Ectodermal cell (in vitro differentiated cells): ENCODE data around the gene FAM217A.
"Not testable (repeated sequence)": the region's sequence is repeated elsewhere in the genome, so short reads cannot be mapped to it uniquely, and the experiment has no call there.

Experiments used
- H3K27ac ChIP-seq: 2 replicates; pipeline ENCODE4 v1.7.0; 2013; ENCODE audit warnings: mild to moderate bottlenecking, low read depth, low read length; ENCODE audit not compliant: insufficient read depth, poor library complexity, severe bottlenecking
- H3K27me3 ChIP-seq: 2 replicates; pipeline ENCODE4 v1.7.0; 2013; ENCODE audit warnings: mild to moderate bottlenecking, low read length; ENCODE audit not compliant: insufficient read depth, control insufficient read depth, poor library complexity, severe bottlenecking
- H3K36me3 ChIP-seq: one replicate; pipeline ENCODE4 v1.7.0; 2013; ENCODE audit warnings: low read length; ENCODE audit not compliant: control insufficient read depth, insufficient read depth
- H3K4me1 ChIP-seq: one replicate; pipeline ENCODE4 v1.7.0; 2013; ENCODE audit warnings: low read length; ENCODE audit not compliant: control insufficient read depth, insufficient read depth
- H3K4me3 ChIP-seq: 2 replicates; pipeline ENCODE4 v1.7.0; 2013; ENCODE audit warnings: low read depth, low read length, control low read depth; ENCODE audit not compliant: insufficient read depth
- H3K9me3 ChIP-seq: 2 replicates; pipeline ENCODE4 v1.7.0; 2013; ENCODE audit warnings: mild to moderate bottlenecking, low read length, moderate library complexity; ENCODE audit not compliant: control insufficient read depth
- WGBS, 2 experiments: methylation state at CpG; one replicate each; pipeline ENCODE4 v1.1.7; 2013; ENCODE audit warnings: missing lambda C conversion rate in 2 of 2; 5-methylcytosine and 5-hydroxymethylcytosine counted together

The FAM217A gene

DNA sequence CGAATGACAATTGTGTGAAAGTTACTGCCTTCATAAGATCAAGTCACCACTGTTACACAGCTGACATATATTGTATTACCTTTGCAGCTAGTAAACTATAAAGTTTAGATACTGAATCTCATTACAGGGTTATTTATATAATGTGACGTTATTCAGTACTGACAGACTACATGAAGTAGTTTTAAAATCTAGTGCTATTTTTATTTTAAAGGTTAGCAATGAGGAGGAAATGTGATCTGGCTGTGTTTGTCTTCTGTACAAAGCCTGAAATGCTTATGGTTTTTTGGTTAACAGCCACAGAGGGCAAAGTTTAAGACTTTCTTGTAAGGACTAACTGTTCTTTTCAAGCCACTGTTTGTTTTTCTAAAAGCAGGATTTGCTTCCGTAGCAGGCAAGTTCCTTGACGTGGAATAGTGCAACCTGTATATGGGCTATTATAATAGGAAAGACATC, 30.5 kb upstream of the FAM217A start:
- 72 to 79% methylated on average over 4 of the region's 4 CpGs for WGBS, 2 experiments
- H3K4me3 ChIP-seq, H3K9me3 ChIP-seq, H3K36me3 ChIP-seq, H3K27me3 ChIP-seq, H3K4me1 ChIP-seq, H3K27ac ChIP-seq: not testable (repeated sequence)

DNA sequence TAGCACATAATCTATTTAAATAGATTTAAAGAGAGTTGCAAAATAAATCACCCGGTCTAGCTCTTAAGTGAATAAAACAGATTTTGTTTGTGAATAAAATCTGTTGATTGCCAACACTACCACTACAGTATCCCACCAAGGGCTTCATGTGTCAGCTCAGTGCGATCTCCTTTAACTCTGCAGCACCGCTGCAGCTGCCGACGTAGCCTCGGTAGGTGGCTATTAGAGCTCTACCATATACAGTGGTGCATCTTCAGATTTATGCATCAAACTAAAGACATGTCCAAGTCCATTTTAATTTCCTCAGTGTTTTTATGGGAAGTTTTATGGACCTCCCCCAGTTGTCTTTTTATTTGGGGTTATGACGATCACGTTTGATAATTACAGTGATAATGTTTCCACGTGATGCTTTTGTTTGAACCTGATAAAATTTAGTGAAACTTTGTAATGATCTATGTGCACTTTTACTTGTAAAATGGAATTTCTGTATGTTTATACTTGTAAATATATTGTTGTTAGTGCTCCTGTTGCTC, 29.7 kb upstream of the FAM217A start:
- no peaks in the 10 kb centered on the region for H3K9me3 ChIP-seq
- H3K4me3 ChIP-seq, result no peak overlapping the region
- 87 to 89% methylated on average over 8 to 9 of the region's 9 CpGs for WGBS, 2 experiments

DNA sequence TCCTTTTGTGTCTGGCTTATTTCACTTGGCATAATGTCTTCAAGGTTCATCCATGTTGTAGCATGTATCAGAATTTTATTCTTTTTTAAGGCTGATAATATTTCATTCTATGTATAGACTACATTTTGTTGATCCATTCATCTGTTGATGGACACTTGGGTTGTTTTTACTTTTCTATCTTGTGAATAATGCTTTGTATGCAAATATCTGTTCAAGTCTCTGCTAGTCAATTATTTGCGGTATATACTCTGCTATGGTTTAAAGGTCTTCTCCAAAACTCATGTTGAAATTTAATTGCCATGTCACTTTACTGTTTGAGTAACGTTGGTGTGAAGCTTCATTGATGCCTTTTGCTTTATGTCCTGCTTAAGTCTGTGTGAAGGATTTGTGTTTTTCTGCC, 28.9 kb upstream of the FAM217A start:
- Histone ChIP-seq H3K4me3 (no peak overlapping the region), H3K36me3 (no peaks in the 10 kb centered on the region), H3K27me3 (no peaks in the 10 kb centered on the region), H3K9me3 (no peaks in the 10 kb centered on the region), H3K27ac (no peak overlapping the region), H3K4me1 (no peaks in the 10 kb centered on the region)
- 92 to 95% methylated on average over 1 to 2 of the region's 2 CpGs for WGBS, 2 experiments

More for the DNA sequence above, 29.7 kb upstream of the FAM217A start:
- H3K4me1 ChIP-seq, result no peaks in the 10 kb centered on the region
- no peaks in the 10 kb centered on the region for H3K36me3 ChIP-seq
- no peaks in the 10 kb centered on the region for H3K27me3 ChIP-seq
- no peak overlapping the region for H3K27ac ChIP-seq

DNA sequence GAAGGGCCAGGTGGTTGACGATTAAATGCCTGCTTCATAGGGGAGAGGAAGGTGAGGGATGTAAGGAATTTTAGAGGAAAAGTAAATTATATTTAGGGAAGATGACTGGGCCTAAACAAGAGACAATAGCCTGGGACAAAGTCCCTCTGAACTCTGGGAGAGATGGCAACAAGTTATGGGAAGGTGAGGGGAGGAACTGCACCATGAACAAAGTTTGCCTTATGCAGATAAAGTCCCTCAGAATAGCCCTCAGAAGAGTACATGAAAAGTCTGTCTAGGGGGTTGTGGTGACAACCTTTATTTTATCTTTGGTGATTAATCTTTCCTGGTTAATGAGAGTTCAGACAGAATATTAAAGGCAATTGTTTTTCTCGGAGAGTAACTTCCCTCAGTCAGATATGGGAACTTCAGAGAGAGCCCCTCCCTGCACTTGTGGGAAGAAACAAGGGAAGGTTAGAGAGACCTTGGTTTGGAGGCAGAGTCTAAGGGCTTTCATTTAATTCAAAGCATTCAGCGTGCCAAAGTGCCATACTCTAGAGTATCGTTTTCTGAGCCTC, 27.1 kb upstream of the FAM217A start:
- no peaks in the 10 kb centered on the region for H3K27me3 ChIP-seq
- H3K36me3 ChIP-seq, result no peaks in the 10 kb centered on the region
- no peaks in the 10 kb centered on the region for H3K4me1 ChIP-seq
- no peaks in the 10 kb centered on the region for H3K9me3 ChIP-seq
- no peak overlapping the region for H3K27ac ChIP-seq
- WGBS, 2 experiments, result 85 to 92% methylated on average over 3 to 4 of the region's 4 CpGs
- H3K4me3 ChIP-seq, result no peak overlapping the region

DNA sequence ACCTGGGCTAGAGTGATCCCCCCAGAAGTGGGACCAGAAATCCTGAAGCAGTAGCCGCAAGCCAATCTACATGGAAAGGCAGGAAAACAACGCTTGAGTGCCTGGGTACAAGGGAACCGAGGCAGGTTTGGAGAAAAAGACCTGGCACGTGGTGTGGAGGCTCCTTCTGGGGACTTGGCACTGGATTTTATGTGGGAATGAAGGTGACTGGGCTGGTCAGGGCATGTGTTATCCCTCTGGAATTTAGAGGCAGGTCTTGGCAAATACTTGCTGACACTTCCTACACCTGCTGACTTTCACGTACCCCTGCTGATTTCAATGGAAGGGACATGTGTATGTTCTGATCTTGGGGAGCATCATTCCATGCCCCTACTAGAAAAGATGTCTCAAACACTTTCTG, 25.0 kb upstream of the FAM217A start:
- 92% methylated on average over 5 of the region's 5 CpGs for WGBS, 2 experiments
- Histone ChIP-seq H3K4me1 (no peaks in the 10 kb centered on the region), H3K27ac (no peak overlapping the region), H3K9me3 (no peaks in the 10 kb centered on the region), H3K36me3 (no peaks in the 10 kb centered on the region), H3K4me3 (no peak overlapping the region), H3K27me3 (no peaks in the 10 kb centered on the region)

DNA sequence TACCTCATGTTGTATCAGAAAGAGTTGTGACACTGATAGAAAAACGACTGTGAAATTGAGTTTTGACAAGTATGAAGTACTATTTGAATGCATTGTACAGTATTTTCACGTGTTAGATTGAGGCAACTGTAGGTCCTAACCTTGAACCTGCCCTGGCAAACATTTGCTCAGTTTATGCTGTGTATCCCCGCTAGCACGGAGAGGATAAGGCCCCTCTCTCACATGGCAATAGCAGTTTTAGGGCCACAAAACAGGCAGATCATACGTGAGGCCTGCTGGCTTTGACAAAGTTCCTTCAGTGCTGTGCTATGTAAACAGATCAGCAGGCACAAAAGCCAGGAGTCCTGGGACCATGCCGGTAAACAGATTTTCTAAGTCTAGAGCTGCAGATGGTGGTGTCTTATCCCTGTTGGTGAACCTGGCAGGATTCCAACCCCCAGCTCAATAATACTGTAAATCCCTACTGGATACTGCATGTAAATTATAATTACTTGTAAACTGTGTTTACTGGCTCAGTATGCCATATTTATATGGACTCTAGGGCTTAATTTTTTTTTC, 23.8 kb upstream of the FAM217A start:
- Histone ChIP-seq H3K4me3 (no peak overlapping the region), H3K9me3 (no peaks in the 10 kb centered on the region), H3K4me1 (no peaks in the 10 kb centered on the region), H3K27ac (no peak overlapping the region), H3K27me3 (no peaks in the 10 kb centered on the region), H3K36me3 (no peaks in the 10 kb centered on the region)
- WGBS, 2 experiments, result 75 to 76% methylated on average over 6 of the region's 6 CpGs

DNA sequence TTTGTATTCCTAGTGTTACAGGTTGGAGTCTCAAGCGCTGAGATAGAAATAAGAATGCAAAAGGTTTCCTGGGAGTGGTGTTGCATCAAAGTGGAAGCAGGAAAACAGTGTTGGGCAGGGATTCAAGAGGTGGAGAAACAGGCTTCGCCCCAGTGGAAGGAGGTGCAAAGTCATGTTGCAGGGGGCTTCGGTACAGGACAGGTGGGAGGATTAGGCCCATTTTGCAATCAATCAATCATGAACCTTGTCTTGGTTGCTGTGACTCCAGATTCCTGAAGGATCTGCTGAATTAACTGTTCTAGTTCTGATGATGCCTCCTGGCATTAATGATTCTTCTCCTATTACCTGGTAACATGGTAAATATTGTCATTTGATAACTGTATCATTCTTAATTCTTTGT, 22.4 kb upstream of the FAM217A start:
- no peaks in the 10 kb centered on the region for H3K36me3 ChIP-seq
- H3K9me3 ChIP-seq, result no peaks in the 10 kb centered on the region
- no peak overlapping the region for H3K27ac ChIP-seq
- H3K27me3 ChIP-seq, result no peaks in the 10 kb centered on the region
- 76% methylated on average over 3 of the region's 3 CpGs for WGBS, 2 experiments
- H3K4me3 ChIP-seq, result no peak overlapping the region
- no peaks in the 10 kb centered on the region for H3K4me1 ChIP-seq

DNA sequence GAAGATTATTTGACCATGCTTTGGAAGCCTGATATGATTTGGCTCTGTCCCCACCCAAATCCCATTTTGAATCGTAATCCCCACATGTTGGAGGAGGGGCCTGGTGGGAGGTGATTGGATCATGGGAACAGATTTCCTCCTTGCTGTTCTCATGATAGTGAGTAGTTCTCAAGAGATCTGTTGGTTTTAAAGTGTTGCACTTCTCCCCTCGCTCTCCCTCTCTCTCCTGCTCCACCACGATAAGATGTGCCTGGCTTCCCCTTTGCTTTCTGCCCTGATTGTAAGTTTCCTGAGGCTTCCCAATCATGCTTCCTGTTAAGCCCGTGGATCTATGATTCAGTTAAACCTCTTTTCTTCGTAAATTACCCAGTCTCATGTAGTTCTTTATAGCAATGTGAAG, 21.7 kb upstream of the FAM217A start:
- WGBS, 2 experiments, result 87 to 94% methylated on average over 5 of the region's 5 CpGs
- H3K36me3 ChIP-seq, result no peaks in the 10 kb centered on the region
- no peaks in the 10 kb centered on the region for H3K9me3 ChIP-seq
- H3K4me3 ChIP-seq, result no peak overlapping the region
- no peaks in the 10 kb centered on the region for H3K27me3 ChIP-seq
- no peaks in the 10 kb centered on the region for H3K4me1 ChIP-seq
- H3K27ac ChIP-seq, result no peak overlapping the region

DNA sequence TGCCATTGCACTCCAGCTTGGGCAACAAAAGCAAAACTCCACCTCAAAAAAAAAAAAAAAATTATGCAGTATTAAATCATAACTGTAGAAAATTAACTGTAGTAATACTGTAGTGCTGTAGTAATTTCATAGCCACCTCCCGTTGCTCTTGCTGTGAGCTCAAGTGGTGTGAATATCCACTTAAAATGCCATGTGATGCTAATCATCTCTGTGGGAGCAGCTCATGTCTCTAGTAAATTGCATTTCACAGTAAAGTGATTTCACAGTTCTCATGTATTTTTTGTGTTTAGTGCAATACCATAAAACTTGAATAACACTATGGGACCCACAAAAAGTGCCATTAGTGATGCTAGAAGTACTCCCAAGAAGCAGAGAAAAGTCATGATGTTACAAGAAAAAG, 14.4 kb upstream of the FAM217A start:
- WGBS, 2 experiments, result 90 to 94% methylated on average over 1 of the region's 1 CpG
- no peaks in the 10 kb centered on the region for H3K36me3 ChIP-seq
- H3K27me3 ChIP-seq, result no peaks in the 10 kb centered on the region
- no peak overlapping the region for H3K4me3 ChIP-seq
- H3K4me1 ChIP-seq, result no peaks in the 10 kb centered on the region
- no peak overlapping the region for H3K27ac ChIP-seq
- no peaks in the 10 kb centered on the region for H3K9me3 ChIP-seq

DNA sequence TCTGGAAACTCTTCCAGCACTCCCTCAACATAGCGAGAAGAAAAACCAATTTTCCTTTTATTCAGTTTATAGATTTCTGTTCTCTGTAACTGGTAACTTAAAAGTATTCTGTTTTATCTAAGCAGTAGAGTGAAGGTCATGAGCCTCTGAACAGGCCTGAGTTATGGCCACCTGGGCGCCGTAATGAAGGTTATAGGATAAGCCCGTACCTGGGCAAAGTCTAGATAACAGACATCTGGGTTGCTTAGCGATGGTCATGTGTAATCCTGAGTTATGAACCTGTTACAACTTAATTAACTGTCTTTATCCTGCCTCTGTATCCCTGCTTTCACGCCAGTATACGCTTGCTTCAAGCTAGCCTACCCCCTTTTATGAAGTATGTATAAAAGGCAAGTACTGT, 13.0 kb upstream of the FAM217A start:
- Histone ChIP-seq H3K36me3 (no peaks in the 10 kb centered on the region), H3K4me3 (no peak overlapping the region), H3K9me3 (no peaks in the 10 kb centered on the region), H3K27me3 (no peaks in the 10 kb centered on the region), H3K4me1 (no peaks in the 10 kb centered on the region), H3K27ac (no peak overlapping the region)
- WGBS, 2 experiments, result 93 to 98% methylated on average over 6 to 7 of the region's 7 CpGs
